GM18858 (cell line): ENCODE measurements around the gene AKNAD1.

Source experiments
- ATAC-seq: cut with Tn5 transposase; IDR thresholded peaks from one replicate; pipeline ENCODE4 v1.9.1; 2021; ENCODE audit not compliant: unreplicated experiment

AKNAD1 gene

GRCh38 chr1:108830119-108831008 is 26.5 kb downstream of the AKNAD1 start:
- ATAC-seq = no peak

- ATAC-seq = no peak
Observed at GRCh38 chr1:108829498-108829916, 27.4 kb downstream of the AKNAD1 start.

GRCh38 chr1:108828074-108828961 is 28.6 kb downstream of the AKNAD1 start:
- ATAC-seq = peak; percentile 53

DNA sequence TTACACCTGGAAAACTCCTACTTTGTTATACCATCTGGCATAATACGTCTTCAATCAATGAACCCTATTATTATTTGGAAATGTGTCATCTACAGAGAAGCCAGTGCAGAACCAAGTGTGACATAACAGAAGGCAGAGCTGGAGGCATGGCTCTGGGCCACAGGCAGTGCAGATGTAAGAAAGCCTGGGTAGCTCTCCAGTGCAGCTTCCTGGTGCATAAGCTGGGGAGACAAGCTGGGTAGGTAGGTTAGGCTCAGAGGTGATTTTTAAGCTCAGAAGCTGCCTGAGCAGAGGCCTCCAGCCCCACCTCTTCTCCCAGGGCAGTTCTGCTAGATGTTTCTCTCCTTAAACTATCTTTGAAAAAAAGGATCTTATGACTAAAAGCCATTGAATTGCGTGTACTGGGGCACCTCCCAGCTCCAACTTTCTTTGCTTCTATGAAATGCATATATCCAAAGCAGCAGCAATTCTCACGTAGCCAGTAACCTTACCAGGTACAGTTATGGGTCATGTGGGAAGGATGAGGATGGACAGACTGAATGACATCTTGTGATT is 30.7 kb downstream of the AKNAD1 start:
- no peak for ATAC-seq

GRCh38 chr1:108824051-108824450 is 32.8 kb downstream of the AKNAD1 start:
- ATAC-seq = no peak

GRCh38 chr1:108823632-108824031 is 33.3 kb downstream of the AKNAD1 start:
- ATAC-seq = no peak

DNA sequence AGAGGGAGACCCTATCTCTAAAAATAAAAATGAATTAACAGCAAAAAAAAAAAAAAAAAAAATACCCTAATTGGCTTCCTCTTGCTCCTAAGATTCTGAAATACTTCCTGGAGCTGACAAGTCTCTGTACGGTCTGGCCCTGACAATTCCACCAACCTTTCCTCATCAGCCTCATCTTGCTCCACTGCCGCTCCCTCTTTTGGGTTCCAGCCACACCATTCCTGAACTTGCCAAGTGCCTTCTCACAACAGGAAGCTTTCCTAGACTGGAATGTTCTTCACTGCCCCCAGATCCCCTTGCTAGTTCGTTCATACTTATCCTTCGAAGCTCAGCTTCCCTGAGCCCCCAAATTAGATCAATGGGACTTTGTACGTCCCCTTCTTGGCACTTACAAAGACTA is 37.0 kb downstream of the AKNAD1 start:
- ATAC-seq = no peak

DNA sequence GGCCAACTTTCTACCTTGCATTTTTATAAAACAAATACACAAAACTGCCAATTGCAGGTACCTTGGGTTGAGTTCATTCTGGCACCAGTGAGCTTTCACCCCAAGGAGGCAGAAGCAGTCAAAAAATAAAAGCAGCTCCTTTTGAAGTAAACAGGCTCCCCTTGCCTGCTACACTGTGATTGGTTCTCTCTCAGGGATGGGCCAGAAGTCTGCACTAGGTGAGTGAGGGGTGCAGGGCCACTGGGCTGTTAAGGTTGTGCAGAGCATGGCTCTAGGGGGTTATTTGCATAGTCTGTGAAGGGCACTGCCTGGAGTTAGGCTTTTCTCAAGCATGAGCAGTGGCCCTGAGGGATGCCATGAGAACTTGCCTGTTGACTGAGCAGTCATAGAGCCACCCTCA is 39.1 kb downstream of the AKNAD1 start:
- no peak for ATAC-seq

DNA sequence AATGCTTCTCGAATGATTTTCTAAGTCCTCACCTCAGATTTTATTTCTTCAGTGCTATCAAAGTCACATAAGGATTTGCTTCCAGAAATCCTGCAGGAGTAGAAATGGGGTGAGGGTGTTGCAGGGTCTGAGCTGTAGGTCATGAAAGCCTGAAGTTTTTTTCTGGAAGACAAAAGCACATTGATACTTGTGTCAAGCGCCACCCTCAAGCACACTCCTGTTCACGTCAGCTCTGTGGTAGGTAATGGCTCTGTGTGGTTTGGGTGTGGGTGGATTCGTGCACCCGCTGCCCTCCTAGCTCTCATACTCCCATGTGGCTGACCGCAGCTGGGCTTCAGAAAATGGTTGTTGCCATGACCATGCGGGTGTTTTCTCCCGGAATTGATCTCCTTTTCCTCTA is 39.9 kb downstream of the AKNAD1 start:
- ATAC-seq = no peak

- ATAC-seq = no peak
Observed at GRCh38 chr1:108816049-108816893, 40.6 kb downstream of the AKNAD1 start.

DNA sequence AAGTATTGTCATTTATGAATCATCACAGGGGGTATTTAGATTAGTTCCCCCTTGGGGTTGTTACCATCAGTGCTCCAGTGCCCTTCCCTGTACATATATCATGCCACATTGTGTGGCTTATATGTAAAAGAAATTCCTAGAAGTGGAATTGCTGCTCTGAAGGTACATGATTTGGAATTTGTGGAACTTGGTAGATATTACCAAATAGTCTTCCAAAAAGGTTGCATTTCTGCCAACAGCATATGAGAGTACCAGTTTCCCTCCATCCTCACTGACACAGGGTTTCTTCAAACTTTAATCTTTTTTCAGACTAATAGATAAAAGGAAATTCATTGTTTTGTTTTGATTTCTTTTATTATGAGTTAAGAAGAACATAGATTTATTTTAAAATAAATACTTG is 41.3 kb downstream of the AKNAD1 start:
- no peak for ATAC-seq

- ATAC-seq = no peak
Observed at GRCh38 chr1:108814343-108815125, 42.4 kb downstream of the AKNAD1 start.

GRCh38 chr1:108813326-108813725 is 43.6 kb downstream of the AKNAD1 start:
- ATAC-seq = no peak

GRCh38 chr1:108811611-108812010 is 45.3 kb downstream of the AKNAD1 start:
- ATAC-seq = no peak

DNA sequence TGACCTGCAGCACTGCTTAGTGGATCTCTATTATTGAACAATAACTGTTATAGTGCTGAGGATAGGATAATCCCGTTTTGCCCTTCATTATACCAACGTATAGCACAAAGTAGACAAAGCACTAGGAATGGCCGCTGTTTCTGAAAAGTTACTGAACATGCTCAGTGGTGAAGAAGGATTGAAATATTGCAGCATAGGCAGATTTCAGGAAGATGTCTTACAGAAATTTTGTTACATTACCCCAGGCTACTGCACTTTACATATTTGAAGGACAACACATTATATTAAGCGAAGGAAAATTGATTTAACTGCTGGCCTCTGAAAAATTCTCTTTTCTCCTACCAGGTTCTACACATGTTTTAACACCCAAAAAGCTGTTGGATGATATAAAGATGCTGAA is 48.5 kb downstream of the AKNAD1 start:
- ATAC-seq = no peak

DNA sequence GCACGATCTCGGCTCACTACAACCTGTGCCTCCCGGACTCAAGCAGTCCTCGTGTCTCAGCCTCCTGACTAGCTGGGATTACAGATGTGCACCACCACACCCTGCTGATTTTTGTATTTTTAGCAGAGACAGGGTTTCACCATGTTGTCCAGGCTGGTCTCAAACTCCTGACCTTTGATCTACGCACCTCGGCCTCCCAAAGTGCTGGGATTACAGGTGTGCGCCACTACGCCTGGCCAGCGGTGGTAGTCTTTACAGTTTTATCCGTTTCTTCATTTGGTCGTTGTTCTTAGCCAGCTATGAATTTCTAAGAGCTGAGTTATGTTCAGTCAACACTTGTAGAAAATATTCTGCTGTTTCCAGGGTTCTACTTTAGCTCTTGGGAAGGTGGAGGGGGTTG is 53.3 kb downstream of the AKNAD1 start:
- ATAC-seq = no peak

DNA sequence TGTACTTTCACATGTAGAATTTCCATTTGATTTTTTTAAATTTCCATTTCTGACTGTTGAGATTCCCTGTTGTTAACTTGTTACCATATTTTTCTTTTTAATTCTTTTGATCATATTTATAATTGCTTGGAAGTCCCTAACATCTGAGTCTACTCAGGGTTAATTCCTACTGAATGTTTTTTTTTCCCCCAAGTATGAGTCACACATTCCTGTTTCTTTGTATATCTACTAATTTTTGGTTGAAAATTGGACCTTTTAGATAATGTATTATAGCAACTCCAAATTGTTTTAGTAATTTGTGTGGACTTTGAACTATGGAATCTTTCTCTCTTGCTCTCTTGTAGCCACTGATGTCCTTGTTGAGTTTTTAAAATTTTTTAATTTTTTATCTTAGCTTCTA is 55.8 kb downstream of the AKNAD1 start:
- ATAC-seq = no peak

GRCh38 chr1:108799001-108799400 is 57.9 kb downstream of the AKNAD1 start:
- ATAC-seq = no peak

DNA sequence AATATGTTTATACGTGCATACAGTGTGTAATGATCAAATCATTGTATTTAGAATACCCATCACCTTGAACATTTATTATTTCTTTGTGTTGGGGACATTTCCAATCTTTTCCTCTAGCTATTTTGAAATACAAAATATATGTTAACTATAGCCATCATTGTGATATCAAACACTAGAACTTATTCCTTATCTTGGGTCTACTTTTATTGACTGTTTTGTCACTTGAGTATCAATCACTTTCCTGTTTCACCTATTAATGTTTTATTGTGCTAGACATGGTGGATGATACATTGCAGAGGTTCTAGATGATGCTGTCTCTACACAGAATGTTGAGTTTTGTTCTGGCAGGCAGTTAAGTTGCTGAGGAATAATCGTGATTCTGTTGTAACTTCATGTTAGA is 64.5 kb downstream of the AKNAD1 start:
- no peak for ATAC-seq

DNA sequence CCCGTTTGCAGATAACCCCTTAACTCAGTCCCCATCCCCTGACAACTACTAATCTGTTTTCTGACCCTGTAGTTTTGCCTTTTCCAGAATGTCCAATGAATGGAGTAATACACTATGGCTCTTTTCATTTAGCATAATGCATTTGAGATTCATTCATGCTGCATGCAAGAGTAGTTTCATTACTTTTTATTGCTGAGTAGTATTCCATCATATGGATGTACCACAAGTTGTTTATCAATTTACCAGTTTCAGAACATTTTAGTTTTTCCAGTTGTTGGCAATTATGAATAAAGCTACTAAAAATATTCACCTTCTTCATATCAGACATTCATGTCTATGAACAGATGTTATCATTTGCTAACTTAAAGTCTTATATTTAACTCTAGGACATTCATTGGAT is 65.1 kb downstream of the AKNAD1 start:
- ATAC-seq = no peak
